GM18502 (cell line): ENCODE data around the gene STAP2.
"Not testable (repeated sequence)": the region's sequence is repeated elsewhere in the genome, so short reads cannot be mapped to it uniquely, and the experiment has no call there.

ENCODE experiments used
- ATAC-seq: cut with Tn5 transposase; IDR thresholded peaks from one replicate; pipeline ENCODE4 v1.9.1; 2021; ENCODE audit warnings: mild to moderate bottlenecking; ENCODE audit not compliant: unreplicated experiment, poor library complexity

STAP2 gene

DNA sequence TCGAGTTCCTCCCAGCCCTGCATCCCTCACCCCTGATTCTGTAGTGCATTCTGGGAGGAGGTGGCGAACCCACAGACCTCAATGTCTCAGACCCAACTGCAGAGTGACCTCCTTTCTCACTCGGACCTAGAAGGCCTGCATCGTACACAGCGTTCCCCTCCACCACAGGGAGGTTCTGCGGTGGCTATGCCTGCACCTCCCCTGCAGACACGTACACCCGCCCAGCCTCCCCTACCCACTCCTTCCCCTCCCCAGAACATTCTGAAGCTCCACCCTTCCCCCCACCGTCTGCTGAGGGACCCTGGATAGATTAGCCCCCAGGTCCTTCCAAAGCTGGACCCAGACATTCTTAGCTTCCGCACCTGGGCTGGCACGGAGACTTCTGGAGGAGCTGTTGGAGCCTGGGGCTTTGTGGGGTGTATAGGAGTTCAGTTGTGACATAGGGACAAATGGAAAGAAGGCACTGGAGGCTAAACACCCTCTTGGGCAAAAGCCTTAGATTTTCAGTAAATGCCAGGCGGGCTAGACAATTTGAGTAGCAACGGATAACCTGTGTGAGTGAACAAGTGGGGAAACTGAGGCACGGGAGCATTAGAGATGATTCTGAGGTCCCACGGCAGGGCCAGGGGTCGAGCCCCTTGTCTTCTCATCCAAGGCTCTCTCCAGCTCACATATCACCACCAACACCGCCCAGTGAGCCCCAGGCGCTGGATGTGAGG is 34.6 kb downstream of the STAP2 start:
- no peak for ATAC-seq

- ATAC-seq: no peak
Measured at GRCh38 chr19:4302243-4302640, 36.4 kb downstream of the STAP2 start, which contains the start of gene TMIGD2. Gene TMIGD2 (minus strand): TSS chr19:4302389. CDS start chr19:4302385, 4 bp downstream.

DNA sequence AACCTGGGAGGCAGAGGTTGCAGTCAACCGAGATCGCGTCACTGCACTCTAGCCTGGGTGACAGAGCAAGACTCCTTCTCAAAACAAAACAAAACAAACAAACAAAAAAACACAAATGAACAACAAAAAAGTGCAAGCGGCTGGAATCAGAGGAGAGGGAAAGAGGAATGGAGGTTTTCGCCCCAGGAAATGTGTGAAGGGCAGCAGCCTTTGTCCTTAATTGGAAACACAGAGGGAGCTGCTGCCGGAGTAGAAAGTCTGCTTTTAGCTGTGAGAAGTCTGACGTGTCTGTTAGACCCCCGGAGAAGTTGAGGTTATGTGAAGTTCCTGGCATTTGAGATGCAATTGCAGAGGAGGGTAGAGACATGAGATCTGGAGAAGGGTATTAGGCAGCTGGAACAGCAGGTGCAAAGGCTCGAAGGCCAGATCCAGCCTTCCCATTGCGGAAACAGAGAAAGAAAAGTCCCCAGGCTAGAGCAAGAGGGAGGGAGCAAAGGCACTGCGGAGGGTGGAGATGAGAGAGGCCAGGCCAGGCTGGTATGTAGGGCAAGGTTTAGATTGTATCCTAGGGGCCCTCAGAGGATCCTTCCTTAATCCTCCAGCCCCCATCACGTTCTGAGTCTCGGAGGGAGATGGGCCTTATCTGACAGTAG is 36.9 kb downstream of the STAP2 start:
- no peak for ATAC-seq

- ATAC-seq: no peak
Measured at GRCh38 chr19:4300589-4300988, 38.0 kb downstream of the STAP2 start.

- ATAC-seq: no peak
Measured at GRCh38 chr19:4298810-4299550, 39.6 kb downstream of the STAP2 start.

GRCh38 chr19:4297901-4298809 is 40.5 kb downstream of the STAP2 start:
- ATAC-seq: no peak

DNA sequence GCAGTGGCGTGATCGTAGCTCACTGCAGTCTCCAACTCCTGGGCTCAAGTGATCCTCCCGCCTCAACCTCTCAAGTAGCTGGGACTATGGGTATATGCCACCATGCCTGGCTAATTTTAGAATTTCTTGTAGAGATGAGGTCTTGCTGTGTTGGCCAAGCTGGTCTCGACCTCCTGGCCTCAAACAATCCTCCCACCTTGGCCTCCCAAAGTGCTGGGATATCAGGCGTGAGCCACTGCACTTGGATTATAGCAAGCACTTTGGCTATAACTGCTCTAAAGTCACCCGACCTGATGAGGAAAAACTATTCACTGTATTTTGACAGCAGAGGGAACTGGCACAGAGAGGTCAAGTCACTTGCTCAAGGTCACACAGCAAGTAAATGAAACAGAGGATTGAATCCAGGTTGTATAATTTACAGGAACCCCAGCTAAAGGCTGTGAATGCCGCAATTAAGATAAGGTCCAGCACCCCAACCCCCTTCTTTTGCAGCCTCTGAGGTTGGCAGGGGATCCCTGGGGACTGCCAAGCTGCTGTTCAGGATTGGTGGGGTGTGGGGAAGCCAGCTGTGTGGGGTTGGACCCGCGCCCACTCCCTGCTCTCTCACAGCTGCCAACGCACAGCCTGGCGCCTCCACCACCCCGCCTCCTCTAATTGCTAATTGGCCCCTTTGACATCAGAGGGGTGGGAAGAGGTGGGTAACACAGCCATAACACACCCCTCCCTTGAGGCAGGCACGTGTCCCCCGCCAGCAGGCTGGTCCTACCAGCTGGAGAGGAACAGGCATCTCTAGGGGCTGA is 42.5 kb downstream of the STAP2 start:
- ATAC-seq: no peak

DNA sequence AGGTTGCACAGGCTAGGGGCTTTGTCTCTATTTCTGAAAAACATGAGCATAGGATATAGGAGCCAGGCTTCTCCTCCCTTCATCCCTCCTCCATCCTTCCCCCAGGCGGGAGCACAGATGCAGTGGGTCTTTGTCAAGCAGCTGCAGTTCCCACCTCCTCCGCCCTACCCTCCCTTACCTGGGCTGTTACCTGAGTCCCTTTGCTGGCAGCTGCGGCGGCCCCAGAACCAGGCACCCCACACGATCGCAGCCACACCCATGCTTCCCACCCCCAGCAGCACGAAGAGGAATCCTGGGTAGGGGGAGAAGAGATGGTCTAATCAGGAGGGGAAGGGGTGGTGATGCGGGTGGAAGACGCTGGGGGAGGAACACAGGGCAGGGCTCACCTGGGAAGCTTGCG is 44.2 kb downstream of the STAP2 start:
- no peak for ATAC-seq

DNA sequence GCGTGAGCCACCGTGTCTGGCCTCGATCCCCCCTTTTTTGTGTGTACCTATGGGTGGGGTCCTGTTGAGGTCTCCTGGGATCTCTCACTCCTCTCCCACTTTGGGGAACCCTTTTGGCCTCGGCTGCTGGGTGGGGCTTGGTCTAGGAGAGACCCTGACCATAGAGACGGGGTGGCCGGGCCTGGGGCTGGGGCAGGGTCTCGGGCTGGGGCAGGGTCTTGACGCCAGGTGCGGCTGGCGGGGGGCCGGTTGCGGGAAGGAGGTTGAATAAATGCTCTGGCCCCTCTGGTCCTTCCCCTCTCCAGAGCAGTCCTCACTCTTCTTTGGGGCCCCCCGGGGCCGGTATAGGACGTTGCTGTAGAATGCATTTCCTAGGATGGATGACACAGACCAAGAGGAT is 46.1 kb downstream of the STAP2 start:
- ATAC-seq: no peak

GRCh38 chr19:4291184-4291732 is 47.4 kb downstream of the STAP2 start:
- no peak for ATAC-seq

GRCh38 chr19:4288091-4288777 is 50.4 kb downstream of the STAP2 start:
- ATAC-seq: no peak

- ATAC-seq: not testable (repeated sequence)
Measured at GRCh38 chr19:4286141-4286540, 52.5 kb downstream of the STAP2 start.

GRCh38 chr19:4284974-4285373 is 53.7 kb downstream of the STAP2 start:
- ATAC-seq: no peak

DNA sequence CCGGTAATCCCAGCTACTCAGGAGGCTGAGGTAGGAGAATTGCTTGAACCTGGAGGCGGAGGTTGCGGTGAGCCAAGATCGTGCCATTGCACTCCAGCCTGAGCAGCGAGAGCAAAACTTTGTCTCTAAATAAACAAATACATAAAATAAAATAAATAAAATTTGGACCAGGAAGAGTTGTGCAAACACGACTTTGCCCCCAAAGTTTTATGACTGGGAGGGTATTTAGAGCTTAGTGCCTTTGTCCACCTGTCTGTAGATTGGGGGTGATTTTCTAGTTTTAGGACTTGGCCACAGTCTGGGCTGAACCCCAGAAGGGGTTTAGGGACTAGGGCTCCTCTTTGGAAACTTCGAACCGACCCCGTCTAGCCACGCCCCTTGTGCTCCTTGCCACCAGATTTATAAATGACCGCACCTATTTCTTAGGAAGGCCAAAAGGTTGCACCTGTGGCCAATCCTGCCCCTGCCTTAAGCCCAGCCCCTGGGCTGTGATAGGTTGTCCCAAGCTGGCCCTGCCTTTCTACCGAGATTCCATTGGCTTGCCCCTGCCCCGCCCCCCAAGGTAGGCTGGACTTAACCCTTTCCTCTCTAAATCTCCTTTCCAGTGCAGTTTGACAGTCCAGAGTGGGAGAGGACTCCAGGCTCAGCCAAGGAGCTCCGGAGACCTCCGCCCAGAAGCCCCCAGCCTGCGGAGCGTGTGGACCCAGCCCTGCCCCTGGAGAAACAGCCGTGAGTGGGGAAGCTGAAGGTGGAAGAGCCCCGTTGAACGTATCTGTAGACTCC is 54.3 kb downstream of the STAP2 start:
- no peak for ATAC-seq

- ATAC-seq: no peak
Measured at GRCh38 chr19:4279530-4280422, 58.9 kb downstream of the STAP2 start.

GRCh38 chr19:4279267-4279529 is 59.4 kb downstream of the STAP2 start:
- no peak for ATAC-seq
